Measurements from ENCODE around the gene CYP21A2.

Gene CYP21A2

GRCh38 chr6:32083812-32084768, 45.9 kb downstream of the CYP21A2 start:
- no peak overlapping the region for H3K27ac ChIP-seq
- H3K4me3 ChIP-seq, result no peak overlapping the region
- H3K4me2 ChIP-seq, result no peak overlapping the region
- no peak for TF ChIP-seq Cebpa-rat (IDR thresholded peaks at IDR 0.05)
- H3K9ac ChIP-seq, result no peak overlapping the region
- peaks cover 0 to 35% (median 0%) of the 10 kb centered on the region in 11 experiments; a peak in 5 of 22 replicates for H4K20me1 ChIP-seq
- H3K36me3 ChIP-seq, result no peaks in the 10 kb centered on the region
- no peaks in the 10 kb centered on the region for H3K9me3 ChIP-seq (replicated peaks in 1 of 11)
- H3K4me1 ChIP-seq, result peaks cover 5 to 26% (median 12%) of the 10 kb centered on the region in 10 experiments; a peak in 17 of 20 replicates
- peaks cover 0 to 64% (median 0%) of the 10 kb centered on the region in 11 experiments; a peak in 7 of 22 replicates for H3K27me3 ChIP-seq

- Histone ChIP-seq H3K9me3 (replicated peaks in 1 of 11) (no peaks in the 10 kb centered on the region), H3K27me3 (peaks cover 0 to 71% (median 0%) of the 10 kb centered on the region in 11 experiments; a peak in 8 of 22 replicates), H3K36me3 (no peaks in the 10 kb centered on the region), H3K9ac (no peak overlapping the region), H3K27ac (no peak overlapping the region), H4K20me1 (peaks cover 0 to 37% (median 0%) of the 10 kb centered on the region in 11 experiments; a peak in 5 of 22 replicates), H3K4me1 (peaks cover 5 to 26% (median 12%) of the 10 kb centered on the region in 10 experiments; a peak in 17 of 20 replicates), H3K4me2 (no peak overlapping the region), H3K4me3 (no peak overlapping the region)
- no peak for TF ChIP-seq Cebpa-rat (IDR thresholded peaks at IDR 0.05)
Observed at GRCh38 chr6:32084780-32085179, 46.6 kb downstream of the CYP21A2 start.

GRCh38 chr6:32085759-32086459, 47.7 kb downstream of the CYP21A2 start:
- no peak overlapping the region for H3K27ac ChIP-seq
- H3K36me3 ChIP-seq, result no peaks in the 10 kb centered on the region
- no peak for TF ChIP-seq Cebpa-rat (IDR thresholded peaks at IDR 0.05)
- peak overlapping the region in 8 of 11 experiments; percentile 17 to 77 (median 46); a peak in 14 of 22 replicates for H3K4me2 ChIP-seq
- no peak overlapping the region for H3K4me3 ChIP-seq
- peaks cover 0 to 80% (median 0%) of the 10 kb centered on the region in 11 experiments; a peak in 8 of 22 replicates for H3K27me3 ChIP-seq
- peaks cover 5 to 24% (median 12%) of the 10 kb centered on the region in 10 experiments; a peak in 17 of 20 replicates for H3K4me1 ChIP-seq
- no peaks in the 10 kb centered on the region for H3K9me3 ChIP-seq (replicated peaks in 1 of 11)
- H4K20me1 ChIP-seq, result peaks cover 0 to 42% (median 0%) of the 10 kb centered on the region in 11 experiments; a peak in 5 of 22 replicates
- H3K9ac ChIP-seq, result no peak overlapping the region

- peaks cover 0 to 42% (median 0%) of the 10 kb centered on the region in 11 experiments; a peak in 5 of 22 replicates for H4K20me1 ChIP-seq
- no peak for TF ChIP-seq Cebpa-rat (IDR thresholded peaks at IDR 0.05)
- H3K4me3 ChIP-seq, result no peak overlapping the region
- no peak overlapping the region for H3K27ac ChIP-seq
- H3K27me3 ChIP-seq, result peaks cover 0 to 78% (median 0%) of the 10 kb centered on the region in 11 experiments; a peak in 8 of 22 replicates
- H3K4me2 ChIP-seq, result peak overlapping the region; percentile 17 to 77 (median 33); a peak in 18 of 22 replicates
- no peaks in the 10 kb centered on the region for H3K36me3 ChIP-seq
- no peak overlapping the region for H3K9ac ChIP-seq
- no peaks in the 10 kb centered on the region for H3K9me3 ChIP-seq (replicated peaks in 1 of 11)
- H3K4me1 ChIP-seq, result peaks cover 5 to 15% (median 12%) of the 10 kb centered on the region in 10 experiments; a peak in 17 of 20 replicates
Observed at GRCh38 chr6:32086661-32087573, 48.7 kb downstream of the CYP21A2 start.

- Histone ChIP-seq H3K27me3 (peaks cover 0 to 71% (median 0%) of the 10 kb centered on the region in 11 experiments; a peak in 8 of 22 replicates), H3K4me2 (peak overlapping the region in 2 of 11 experiments; percentile 23 to 48; a peak in 1 of 22 replicates), H3K4me1 (peaks cover 5 to 15% (median 12%) of the 10 kb centered on the region in 10 experiments; a peak in 17 of 20 replicates), H3K9ac (no peak overlapping the region), H3K36me3 (no peaks in the 10 kb centered on the region), H4K20me1 (peaks cover 0 to 42% (median 0%) of the 10 kb centered on the region in 11 experiments; a peak in 4 of 22 replicates), H3K27ac (no peak overlapping the region), H3K9me3 (replicated peaks in 1 of 11) (no peaks in the 10 kb centered on the region), H3K4me3 (no peak overlapping the region)
- TF ChIP-seq Cebpa-rat (IDR thresholded peaks at IDR 0.05), result no peak
Observed at GRCh38 chr6:32087574-32088486, 49.6 kb downstream of the CYP21A2 start.

- H4K20me1 ChIP-seq, result peaks cover 0 to 42% (median 0%) of the 10 kb centered on the region in 11 experiments; a peak in 4 of 22 replicates
- no peak for TF ChIP-seq Cebpa-rat (IDR thresholded peaks at IDR 0.05)
- no peak overlapping the region for H3K4me3 ChIP-seq
- H3K36me3 ChIP-seq, result no peaks in the 10 kb centered on the region
- no peak overlapping the region for H3K4me2 ChIP-seq
- H3K4me1 ChIP-seq, result peaks cover 5 to 15% (median 12%) of the 10 kb centered on the region in 10 experiments; a peak in 17 of 20 replicates
- no peaks in the 10 kb centered on the region for H3K9me3 ChIP-seq (replicated peaks in 1 of 11)
- H3K9ac ChIP-seq, result no peak overlapping the region
- H3K27me3 ChIP-seq, result peaks cover 0 to 65% (median 0%) of the 10 kb centered on the region in 11 experiments; a peak in 8 of 22 replicates
- H3K27ac ChIP-seq, result no peak overlapping the region
Observed at GRCh38 chr6:32088487-32089049, 50.4 kb downstream of the CYP21A2 start.

Measured in BLaER1 treated with 17β-estradiol and CSF1 and Interleukin-3, amounts not matched to agents 10 nM and 100 nM (cell line).